AG04450 (cell line): ENCODE results near the gene CEP135. TPM values are rescaled to one million over a fixed set of nuclear protein-coding genes. Genes with fewer than 3 reads are reported as not detected.
"Not testable (repeated sequence)": the region's sequence is repeated elsewhere in the genome, so short reads cannot be mapped to it uniquely, and the experiment has no call there.

ENCODE experiments used
- CTCF ChIA-PET: fragments of 300-600, 350-600 bp; formaldehyde crosslinking; extraction: SDS; loops from one replicate; lab custom pipeline; 2022; ENCODE audit warnings: antibody characterized with exemption, inconsistent platforms; lab: Charles Lee
- POLR2A ChIA-PET: fragments of 350-600 bp; formaldehyde crosslinking; extraction: SDS; loops from one replicate; lab custom pipeline; 2021; ENCODE audit warnings: antibody characterized with exemption, inconsistent platforms; lab: Yijun Ruan, JAX
- DNase-seq: peaks from one replicate; pipeline ENCODE4 v3.0.0-alpha.2; 2011; ENCODE audit warnings: low read depth, low spot score
- H3K27ac ChIP-seq: one replicate; pipeline ENCODE4 v1.5.1; 2012; ENCODE audit warnings: low read depth, low read length, control low read depth
- H3K27me3 ChIP-seq: one replicate; pipeline ENCODE4 v1.6.0; 2012; ENCODE audit warnings: low read length; ENCODE audit not compliant: control insufficient read depth, insufficient read depth
- H3K4me3 ChIP-seq: 2 replicates; pipeline ENCODE4 v1.5.1; 2011; ENCODE audit warnings: mild to moderate bottlenecking, low read depth, low read length, control low read depth
- H3K9me3 ChIP-seq: 2 replicates; pipeline ENCODE4 v1.5.1; 2012; ENCODE audit warnings: low read length; ENCODE audit not compliant: control insufficient read depth, insufficient read depth
- CTCF ChIP-seq: IDR thresholded peaks from 2 replicates; pipeline ENCODE4 v1.5.1; 2011; ENCODE audit warnings: low read depth, low read length, control low read depth, inconsistent platforms
- polyA plus RNA-seq: library from polyadenylated mRNA; depleted of rRNA; stranded (reverse); fragments of >200 nt; gene quantifications from 2 replicates; pipeline ENCODE4 v1.2.3, GENCODE V29; 2011

Gene CEP135
- polyA plus RNA-seq, 1 experiment, result 6.4 TPM

- CTCF ChIA-PET, result no interaction called here
These were observed 19.9 kb upstream of the CEP135 start for GRCh38 chr4:55928846-55929245.

GRCh38 chr4:55931043-55931442 lies 17.7 kb upstream of the CEP135 start:
- H3K9me3 ChIP-seq, result no peaks in the 10 kb centered on the region
- TF ChIP-seq CTCF, result no peak
- no peak for DNase-seq
- H3K27me3 ChIP-seq, result no peaks in the 10 kb centered on the region
- H3K4me3 ChIP-seq, result no peak overlapping the region
- ChIA-PET CTCF (interaction anchor here (4.7 kb wide), 1 partner anchor 17 kb away, joined by 53 read pairs; the partner anchor contains the start of gene CEP135), POLR2A (no interaction called here)
- H3K27ac ChIP-seq, result no peak overlapping the region

More at GRCh38 chr4:55928846-55929245, 19.9 kb upstream of the CEP135 start:
- H3K27me3 ChIP-seq, result no peaks in the 10 kb centered on the region
- H3K4me3 ChIP-seq, result no peak overlapping the region
- H3K9me3 ChIP-seq, result no peaks in the 10 kb centered on the region
- DNase-seq, result no peak
- no peak for TF ChIP-seq CTCF
- POLR2A ChIA-PET, result interaction anchor here (0.6 kb wide), 1 partner anchor 22 kb away, joined by 3 read pairs; no protein-coding TSS in a partner anchor
- no peak overlapping the region for H3K27ac ChIP-seq

- no peaks in the 10 kb centered on the region for H3K27me3 ChIP-seq
- DNase-seq, result peak; percentile 67
- no peaks in the 10 kb centered on the region for H3K9me3 ChIP-seq
- ChIA-PET CTCF (interaction anchor here (4.7 kb wide), 1 partner anchor 16 kb away, joined by 53 read pairs; the partner anchor contains the start of gene CEP135), POLR2A (no interaction called here)
- H3K27ac ChIP-seq, result peak overlapping the region; percentile 34
- H3K4me3 ChIP-seq, result no peak overlapping the region
- no peak for TF ChIP-seq CTCF
These were observed 16.9 kb upstream of the CEP135 start for GRCh38 chr4:55931833-55932232.

- Histone ChIP-seq H3K27me3 (no peaks in the 10 kb centered on the region), H3K27ac (peak overlapping the region; percentile 55), H3K4me3 (no peak overlapping the region), H3K9me3 (peaks cover 4% of the 10 kb centered on the region; the same call in 1 of the 2 replicates)
- ChIA-PET CTCF (interaction anchor here (0.6 to 4.7 kb wide), 3 partner anchors 16 to 543 kb away, joined by 4 to 53 read pairs (median 5); partner anchors contain the start of gene CEP135), POLR2A (interaction anchor here (1.1 kb wide), 1 partner anchor 17 kb away, joined by 3 read pairs; no protein-coding TSS in a partner anchor)
- TF ChIP-seq CTCF, result no peak
- DNase-seq, result no peak
These were observed 16.2 kb upstream of the CEP135 start for GRCh38 chr4:55932511-55932910.

- no peak for TF ChIP-seq CTCF
- CTCF ChIA-PET, result interaction anchor here (0.8 to 4.7 kb wide), 2 partner anchors 15 to 66 kb away, joined by 5 to 53 read pairs; partner anchors contain the start of gene CEP135
- Histone ChIP-seq H3K27me3 (no peaks in the 10 kb centered on the region), H3K27ac (no peak overlapping the region), H3K9me3 (peaks cover 4% of the 10 kb centered on the region; the same call in 1 of the 2 replicates), H3K4me3 (no peak overlapping the region)
- no peak for DNase-seq
- POLR2A ChIA-PET, result interaction anchor here (0.6 to 1.6 kb wide), 3 partner anchors 13 to 66 kb away, joined by 3 to 5 read pairs (median 4); no protein-coding TSS in a partner anchor
These were observed 15.1 kb upstream of the CEP135 start for GRCh38 chr4:55933611-55934010.

GRCh38 chr4:55935907-55936306 lies 12.8 kb upstream of the CEP135 start:
- POLR2A ChIA-PET, H3K27ac ChIP-seq, CTCF ChIA-PET, H3K4me3 ChIP-seq, H3K9me3 ChIP-seq, DNase-seq, H3K27me3 ChIP-seq: not testable (repeated sequence)
